ENCODE data around the gene SEMA3E. TPM values are rescaled to one million over a fixed set of nuclear protein-coding genes. Genes with fewer than 3 reads are reported as not detected.

Gene SEMA3E
- total RNA-seq, 1 experiment from 2014 or later = 2.5 TPM

- POLR2A ChIA-PET = interaction anchor here (0.7 kb wide), 1 partner anchor 172 kb away, joined by 3 read pairs; no protein-coding TSS in a partner anchor
- TF ChIP-seq SMAD3 (CRISPR knock-in tag; IDR thresholded peaks at IDR 0.05; ENCODE audit: borderline replicate concordance) (no peak), NR1H2 (CRISPR knock-in tag; IDR thresholded peaks at IDR 0.05) (no peak), MYBL2 (CRISPR knock-in tag; IDR thresholded peaks at IDR 0.05) (no peak), ZNF138 (CRISPR knock-in tag; conservative IDR thresholded peaks at IDR 0.05) (no peak), SOX15 (CRISPR knock-in tag; IDR thresholded peaks at IDR 0.05) (no peak), NFATC4 (CRISPR knock-in tag; IDR thresholded peaks at IDR 0.05) (no peak), E2F1 (CRISPR knock-in tag; IDR thresholded peaks at IDR 0.05) (no peak), TCF7 (CRISPR knock-in tag; IDR thresholded peaks at IDR 0.05; ENCODE audit: low read depth) (no peak), TEAD1 (CRISPR knock-in tag; IDR thresholded peaks at IDR 0.05) (no peak), MLX (CRISPR knock-in tag; IDR thresholded peaks at IDR 0.05) (no peak), ZBTB21 (CRISPR knock-in tag; IDR thresholded peaks at IDR 0.05; ENCODE audit: borderline replicate concordance) (no peak)
- TF ChIP-seq, protein P1, sequence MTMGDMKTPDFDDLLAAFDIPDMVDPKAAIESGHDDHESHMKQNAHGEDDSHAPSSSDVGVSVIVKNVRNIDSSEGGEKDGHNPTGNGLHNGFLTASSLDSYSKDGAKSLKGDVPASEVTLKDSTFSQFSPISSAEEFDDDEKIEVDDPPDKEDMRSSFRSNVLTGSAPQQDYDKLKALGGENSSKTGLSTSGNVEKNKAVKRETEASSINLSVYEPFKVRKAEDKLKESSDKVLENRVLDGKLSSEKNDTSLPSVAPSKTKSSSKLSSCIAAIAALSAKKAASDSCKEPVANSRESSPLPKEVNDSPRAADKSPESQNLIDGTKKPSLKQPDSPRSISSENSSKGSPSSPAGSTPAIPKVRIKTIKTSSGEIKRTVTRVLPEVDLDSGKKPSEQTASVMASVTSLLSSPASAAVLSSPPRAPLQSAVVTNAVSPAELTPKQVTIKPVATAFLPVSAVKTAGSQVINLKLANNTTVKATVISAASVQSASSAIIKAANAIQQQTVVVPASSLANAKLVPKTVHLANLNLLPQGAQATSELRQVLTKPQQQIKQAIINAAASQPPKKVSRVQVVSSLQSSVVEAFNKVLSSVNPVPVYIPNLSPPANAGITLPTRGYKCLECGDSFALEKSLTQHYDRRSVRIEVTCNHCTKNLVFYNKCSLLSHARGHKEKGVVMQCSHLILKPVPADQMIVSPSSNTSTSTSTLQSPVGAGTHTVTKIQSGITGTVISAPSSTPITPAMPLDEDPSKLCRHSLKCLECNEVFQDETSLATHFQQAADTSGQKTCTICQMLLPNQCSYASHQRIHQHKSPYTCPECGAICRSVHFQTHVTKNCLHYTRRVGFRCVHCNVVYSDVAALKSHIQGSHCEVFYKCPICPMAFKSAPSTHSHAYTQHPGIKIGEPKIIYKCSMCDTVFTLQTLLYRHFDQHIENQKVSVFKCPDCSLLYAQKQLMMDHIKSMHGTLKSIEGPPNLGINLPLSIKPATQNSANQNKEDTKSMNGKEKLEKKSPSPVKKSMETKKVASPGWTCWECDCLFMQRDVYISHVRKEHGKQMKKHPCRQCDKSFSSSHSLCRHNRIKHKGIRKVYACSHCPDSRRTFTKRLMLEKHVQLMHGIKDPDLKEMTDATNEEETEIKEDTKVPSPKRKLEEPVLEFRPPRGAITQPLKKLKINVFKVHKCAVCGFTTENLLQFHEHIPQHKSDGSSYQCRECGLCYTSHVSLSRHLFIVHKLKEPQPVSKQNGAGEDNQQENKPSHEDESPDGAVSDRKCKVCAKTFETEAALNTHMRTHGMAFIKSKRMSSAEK (CRISPR knock-in tag; IDR thresholded peaks at IDR 0.05; ENCODE audit: borderline replicate concordance) = no peak
- DNase-seq (ENCODE audit: low spot score) = no peak
- H3K36me3 Mint-ChIP-seq = no peaks in the 10 kb centered on the region
- CTCF ChIA-PET = no interaction called here
- no peak overlapping the region for H3K27ac Mint-ChIP-seq
- no peaks in the 10 kb centered on the region for H3K27me3 Mint-ChIP-seq (ENCODE audit: low read depth)
- no peaks in the 10 kb centered on the region for H3K9me3 Mint-ChIP-seq
- ATAC-seq = no peak
- H3K4me3 Mint-ChIP-seq = no peak overlapping the region
- 0 out of 2 replicates have a peak, but pooled peaks cover 4% of the 10 kb centered on the region for H3K4me1 Mint-ChIP-seq
Measured at GRCh38 chr7:83658126-83658525, 9.2 kb upstream of the SEMA3E start.

DNA sequence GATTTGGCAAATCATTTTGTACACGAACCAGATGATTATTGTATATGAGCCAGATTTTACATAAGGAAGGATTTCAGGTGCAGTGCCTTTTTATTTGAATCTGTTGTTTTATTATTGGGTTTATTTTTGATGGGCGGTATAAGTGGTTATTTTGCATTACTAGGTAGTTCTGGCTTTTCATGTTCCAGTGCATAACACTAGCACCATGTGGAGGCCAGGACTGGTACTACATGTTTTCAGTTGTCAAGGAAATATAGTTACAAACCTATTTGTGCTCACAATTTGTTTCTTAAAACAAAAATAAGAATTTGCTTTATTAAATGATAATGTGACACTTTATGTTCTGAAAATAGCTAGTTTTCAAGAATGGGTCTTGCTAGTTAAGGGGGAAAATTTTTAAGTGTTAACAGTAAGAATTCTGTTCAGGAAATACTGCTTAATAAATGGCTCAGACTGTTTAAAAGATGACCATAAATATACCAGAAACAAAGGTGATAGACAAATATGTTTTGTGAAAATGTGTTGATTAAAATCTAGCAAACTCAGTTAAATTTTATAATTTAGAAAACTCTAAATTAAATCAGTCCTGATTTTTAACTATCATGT, 7.1 kb upstream of the SEMA3E start:
- Mint-ChIP-seq H3K36me3 (no peaks in the 10 kb centered on the region), H3K27me3 (ENCODE audit: low read depth) (no peaks in the 10 kb centered on the region; the same call in 1 of the 2 replicates), H3K9me3 (peaks cover 7% of the 10 kb centered on the region), H3K4me1 (0 out of 2 replicates have a peak, but pooled peaks cover 4% of the 10 kb centered on the region), H3K4me3 (no peak overlapping the region), H3K27ac (no peak overlapping the region)
- no peak for TF ChIP-seq SMAD3 (CRISPR knock-in tag; IDR thresholded peaks at IDR 0.05; ENCODE audit: borderline replicate concordance)
- TF ChIP-seq CTCF (IDR thresholded peaks at IDR 0.05) = peak; percentile 69
- TF ChIP-seq, protein P2, sequence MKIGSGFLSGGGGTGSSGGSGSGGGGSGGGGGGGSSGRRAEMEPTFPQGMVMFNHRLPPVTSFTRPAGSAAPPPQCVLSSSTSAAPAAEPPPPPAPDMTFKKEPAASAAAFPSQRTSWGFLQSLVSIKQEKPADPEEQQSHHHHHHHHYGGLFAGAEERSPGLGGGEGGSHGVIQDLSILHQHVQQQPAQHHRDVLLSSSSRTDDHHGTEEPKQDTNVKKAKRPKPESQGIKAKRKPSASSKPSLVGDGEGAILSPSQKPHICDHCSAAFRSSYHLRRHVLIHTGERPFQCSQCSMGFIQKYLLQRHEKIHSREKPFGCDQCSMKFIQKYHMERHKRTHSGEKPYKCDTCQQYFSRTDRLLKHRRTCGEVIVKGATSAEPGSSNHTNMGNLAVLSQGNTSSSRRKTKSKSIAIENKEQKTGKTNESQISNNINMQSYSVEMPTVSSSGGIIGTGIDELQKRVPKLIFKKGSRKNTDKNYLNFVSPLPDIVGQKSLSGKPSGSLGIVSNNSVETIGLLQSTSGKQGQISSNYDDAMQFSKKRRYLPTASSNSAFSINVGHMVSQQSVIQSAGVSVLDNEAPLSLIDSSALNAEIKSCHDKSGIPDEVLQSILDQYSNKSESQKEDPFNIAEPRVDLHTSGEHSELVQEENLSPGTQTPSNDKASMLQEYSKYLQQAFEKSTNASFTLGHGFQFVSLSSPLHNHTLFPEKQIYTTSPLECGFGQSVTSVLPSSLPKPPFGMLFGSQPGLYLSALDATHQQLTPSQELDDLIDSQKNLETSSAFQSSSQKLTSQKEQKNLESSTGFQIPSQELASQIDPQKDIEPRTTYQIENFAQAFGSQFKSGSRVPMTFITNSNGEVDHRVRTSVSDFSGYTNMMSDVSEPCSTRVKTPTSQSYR (CRISPR knock-in tag; IDR thresholded peaks at IDR 0.05) = no peak
- no peak for TF ChIP-seq GRHL2 (CRISPR knock-in tag; IDR thresholded peaks at IDR 0.05; ENCODE audit: insufficient replicate concordance, severe bottlenecking)
- TF ChIP-seq, protein P3, sequence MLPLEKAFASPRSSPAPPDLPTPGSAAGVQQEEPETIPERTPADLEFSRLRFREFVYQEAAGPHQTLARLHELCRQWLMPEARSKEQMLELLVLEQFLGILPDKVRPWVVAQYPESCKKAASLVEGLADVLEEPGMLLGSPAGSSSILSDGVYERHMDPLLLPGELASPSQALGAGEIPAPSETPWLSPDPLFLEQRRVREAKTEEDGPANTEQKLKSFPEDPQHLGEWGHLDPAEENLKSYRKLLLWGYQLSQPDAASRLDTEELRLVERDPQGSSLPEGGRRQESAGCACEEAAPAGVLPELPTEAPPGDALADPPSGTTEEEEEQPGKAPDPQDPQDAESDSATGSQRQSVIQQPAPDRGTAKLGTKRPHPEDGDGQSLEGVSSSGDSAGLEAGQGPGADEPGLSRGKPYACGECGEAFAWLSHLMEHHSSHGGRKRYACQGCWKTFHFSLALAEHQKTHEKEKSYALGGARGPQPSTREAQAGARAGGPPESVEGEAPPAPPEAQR (CRISPR knock-in tag; IDR thresholded peaks at IDR 0.05) = no peak
- no peak for TF ChIP-seq FOXP4 (CRISPR knock-in tag; IDR thresholded peaks at IDR 0.05)
- TF ChIP-seq ZNF263 (CRISPR knock-in tag; IDR thresholded peaks at IDR 0.05; ENCODE audit: low read depth) = no peak
- no peak for TF ChIP-seq ZNF396 (CRISPR knock-in tag; IDR thresholded peaks at IDR 0.05; ENCODE audit: borderline replicate concordance)
- DNase-seq (ENCODE audit: low spot score) (peak; percentile 50), ATAC-seq (peak; percentile 82)
- ChIA-PET CTCF (no interaction called here), POLR2A (no interaction called here)
